ENCODE results near the gene NOPCHAP1. TPM values are rescaled to one million over a fixed set of nuclear protein-coding genes. Genes with fewer than 3 reads are reported as not detected.

Gene NOPCHAP1
- total and polyA plus RNA-seq, 8 donors, result 9.3 to 17.1 (median 14.4) TPM

DNA sequence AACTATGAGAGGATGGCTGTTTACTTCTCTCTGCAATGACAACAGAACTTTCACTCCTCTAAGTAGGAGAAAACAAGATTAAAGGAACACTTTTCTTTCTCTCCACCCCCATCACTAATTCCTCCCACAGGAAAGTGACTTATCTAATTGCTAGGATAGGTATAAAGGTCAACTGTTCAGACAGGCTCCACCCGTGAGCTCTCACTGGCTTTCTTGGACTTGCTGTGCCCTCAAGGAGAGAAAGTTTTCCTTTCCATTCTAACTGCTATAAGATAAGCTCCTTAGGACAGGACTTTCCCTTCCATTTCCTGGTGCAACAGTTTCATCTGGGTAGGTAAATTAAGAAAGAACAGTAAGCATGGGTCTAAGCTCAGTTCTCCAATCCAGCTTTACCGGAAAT lies 32.8 kb upstream of the NOPCHAP1 start:
- intact Hi-C loops (cut with DNase I), result no loop called here
- TF ChIP-seq, protein P1, sequence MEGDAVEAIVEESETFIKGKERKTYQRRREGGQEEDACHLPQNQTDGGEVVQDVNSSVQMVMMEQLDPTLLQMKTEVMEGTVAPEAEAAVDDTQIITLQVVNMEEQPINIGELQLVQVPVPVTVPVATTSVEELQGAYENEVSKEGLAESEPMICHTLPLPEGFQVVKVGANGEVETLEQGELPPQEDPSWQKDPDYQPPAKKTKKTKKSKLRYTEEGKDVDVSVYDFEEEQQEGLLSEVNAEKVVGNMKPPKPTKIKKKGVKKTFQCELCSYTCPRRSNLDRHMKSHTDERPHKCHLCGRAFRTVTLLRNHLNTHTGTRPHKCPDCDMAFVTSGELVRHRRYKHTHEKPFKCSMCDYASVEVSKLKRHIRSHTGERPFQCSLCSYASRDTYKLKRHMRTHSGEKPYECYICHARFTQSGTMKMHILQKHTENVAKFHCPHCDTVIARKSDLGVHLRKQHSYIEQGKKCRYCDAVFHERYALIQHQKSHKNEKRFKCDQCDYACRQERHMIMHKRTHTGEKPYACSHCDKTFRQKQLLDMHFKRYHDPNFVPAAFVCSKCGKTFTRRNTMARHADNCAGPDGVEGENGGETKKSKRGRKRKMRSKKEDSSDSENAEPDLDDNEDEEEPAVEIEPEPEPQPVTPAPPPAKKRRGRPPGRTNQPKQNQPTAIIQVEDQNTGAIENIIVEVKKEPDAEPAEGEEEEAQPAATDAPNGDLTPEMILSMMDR (IDR thresholded peaks at IDR 0.05), result no peak
- peaks cover 3 to 11% of the 10 kb centered on the region in 2 donors for H3K4me1 ChIP-seq
- H3K36me3 ChIP-seq, result no peaks in the 10 kb centered on the region
- peaks cover 0 to 23% of the 10 kb centered on the region in 2 donors for H3K27me3 ChIP-seq
- H3K27ac ChIP-seq, result peak overlapping the region; percentile 33 to 53
- ATAC-seq (peak; percentile 55), DNase-seq (no peak)
- no peaks in the 10 kb centered on the region for H3K9me3 ChIP-seq
- no peak overlapping the region for H3K4me3 ChIP-seq

DNA sequence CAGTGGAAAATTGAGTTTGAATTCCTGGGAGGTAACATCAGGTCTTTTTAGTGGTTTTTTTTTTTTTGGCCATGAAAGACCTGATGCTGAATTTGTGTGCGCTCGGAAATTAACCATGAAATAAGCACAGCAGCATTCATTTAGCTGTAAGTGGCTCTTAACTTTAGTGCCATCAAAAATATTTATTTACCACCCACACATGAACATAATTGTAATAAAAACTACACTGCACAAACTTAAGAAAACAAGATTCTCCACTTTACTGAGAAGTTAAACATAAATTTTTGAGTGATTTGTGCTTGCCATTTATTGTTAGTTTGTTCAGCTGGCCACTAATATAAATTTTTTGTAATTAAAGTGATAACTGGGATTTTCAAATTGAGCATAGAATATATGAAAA lies 30.4 kb upstream of the NOPCHAP1 start:
- Histone ChIP-seq H3K27me3 (peaks cover 0 to 46% of the 10 kb centered on the region in 2 donors), H3K36me3 (no peaks in the 10 kb centered on the region)
- intact Hi-C loops (cut with DNase I), result no loop called here

DNA sequence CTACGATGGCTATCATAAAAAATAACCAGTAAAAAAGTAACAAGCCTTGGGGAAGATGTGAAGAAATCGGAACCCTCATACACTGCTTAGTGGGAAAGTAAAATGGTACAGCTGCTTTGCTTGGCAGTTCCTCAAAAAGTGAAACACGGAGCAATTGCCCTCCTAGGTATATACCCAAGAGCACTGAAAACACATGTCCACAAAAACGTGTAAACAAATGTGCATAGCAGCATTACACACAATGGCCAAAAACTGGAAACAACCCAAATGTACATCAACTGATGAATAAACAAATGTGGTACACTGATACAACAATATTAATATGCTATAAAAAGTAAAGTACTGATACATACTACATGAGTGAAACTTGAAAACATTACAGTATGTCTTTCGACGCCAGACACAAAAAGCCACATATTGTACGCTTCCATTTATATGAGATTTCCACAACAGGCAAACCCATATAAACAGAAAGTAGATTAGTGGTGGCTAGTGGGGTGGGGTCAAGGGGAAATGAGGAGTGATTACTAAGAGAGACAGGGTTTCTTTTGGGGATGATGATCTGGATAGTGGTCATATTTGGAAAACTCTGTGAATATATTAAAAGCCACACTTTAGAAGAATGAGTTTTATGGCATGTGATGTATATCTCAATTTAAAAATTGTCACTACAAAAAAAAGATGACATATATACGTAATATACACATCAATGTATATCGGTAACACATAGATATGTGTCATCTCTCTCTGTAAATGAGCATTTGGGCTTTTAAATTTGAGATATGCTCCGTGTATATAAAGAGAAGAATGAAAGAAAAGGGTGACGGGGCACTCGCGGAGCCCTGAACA lies 29.0 kb upstream of the NOPCHAP1 start:
- TF ChIP-seq, protein P1 (IDR thresholded peaks at IDR 0.05), result no peak
- H3K4me3 ChIP-seq, result peak overlapping the region; percentile 64 to 67
- ATAC-seq, result no peak
- H3K27ac ChIP-seq, result peak overlapping the region; percentile 80 to 87
- no peaks in the 10 kb centered on the region for H3K9me3 ChIP-seq
- peaks cover 17 to 24% of the 10 kb centered on the region in 2 donors for H3K4me1 ChIP-seq
- no peak for DNase-seq
- H3K36me3 ChIP-seq, result no peaks in the 10 kb centered on the region
- H3K27me3 ChIP-seq, result peaks cover 0 to 51% of the 10 kb centered on the region in 2 donors
- intact Hi-C loops (cut with DNase I), result no loop called here

More for the DNA sequence above, 30.4 kb upstream of the NOPCHAP1 start:
- TF ChIP-seq, protein P1 (IDR thresholded peaks at IDR 0.05), result no peak
- Histone ChIP-seq H3K9me3 (no peaks in the 10 kb centered on the region), H3K4me1 (peaks cover 17 to 24% of the 10 kb centered on the region in 2 donors), H3K4me3 (no peak overlapping the region), H3K27ac (no peak overlapping the region)
- DNase-seq (no peak), ATAC-seq (no peak)

DNA sequence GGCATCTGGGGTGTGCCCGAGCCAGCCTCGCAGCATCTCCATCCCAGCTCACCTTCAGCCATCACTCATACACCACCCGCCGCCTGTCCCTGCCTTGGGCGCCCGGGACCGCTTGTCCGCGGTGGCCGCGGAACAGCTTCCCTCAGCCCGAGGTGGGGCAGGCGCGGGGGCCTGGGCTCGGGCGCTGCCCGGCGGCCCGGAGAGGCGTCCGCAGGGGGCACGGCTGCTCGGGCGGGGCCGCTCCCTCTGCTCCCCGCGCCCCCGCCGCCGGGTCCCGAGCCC lies 28.5 kb upstream of the NOPCHAP1 start:
- Histone ChIP-seq H3K27ac (peak overlapping the region; percentile 80 to 87), H3K36me3 (no peaks in the 10 kb centered on the region), H3K4me1 (peaks cover 17 to 24% of the 10 kb centered on the region in 2 donors), H3K9me3 (no peaks in the 10 kb centered on the region), H3K27me3 (peaks cover 0 to 54% of the 10 kb centered on the region in 2 donors), H3K4me3 (peak overlapping the region; percentile 64 to 67)
- intact Hi-C loops (cut with DNase I), result no loop called here
- ATAC-seq (peak; percentile 20), DNase-seq (no peak)
- TF ChIP-seq, protein P1 (IDR thresholded peaks at IDR 0.05), result no peak

DNA sequence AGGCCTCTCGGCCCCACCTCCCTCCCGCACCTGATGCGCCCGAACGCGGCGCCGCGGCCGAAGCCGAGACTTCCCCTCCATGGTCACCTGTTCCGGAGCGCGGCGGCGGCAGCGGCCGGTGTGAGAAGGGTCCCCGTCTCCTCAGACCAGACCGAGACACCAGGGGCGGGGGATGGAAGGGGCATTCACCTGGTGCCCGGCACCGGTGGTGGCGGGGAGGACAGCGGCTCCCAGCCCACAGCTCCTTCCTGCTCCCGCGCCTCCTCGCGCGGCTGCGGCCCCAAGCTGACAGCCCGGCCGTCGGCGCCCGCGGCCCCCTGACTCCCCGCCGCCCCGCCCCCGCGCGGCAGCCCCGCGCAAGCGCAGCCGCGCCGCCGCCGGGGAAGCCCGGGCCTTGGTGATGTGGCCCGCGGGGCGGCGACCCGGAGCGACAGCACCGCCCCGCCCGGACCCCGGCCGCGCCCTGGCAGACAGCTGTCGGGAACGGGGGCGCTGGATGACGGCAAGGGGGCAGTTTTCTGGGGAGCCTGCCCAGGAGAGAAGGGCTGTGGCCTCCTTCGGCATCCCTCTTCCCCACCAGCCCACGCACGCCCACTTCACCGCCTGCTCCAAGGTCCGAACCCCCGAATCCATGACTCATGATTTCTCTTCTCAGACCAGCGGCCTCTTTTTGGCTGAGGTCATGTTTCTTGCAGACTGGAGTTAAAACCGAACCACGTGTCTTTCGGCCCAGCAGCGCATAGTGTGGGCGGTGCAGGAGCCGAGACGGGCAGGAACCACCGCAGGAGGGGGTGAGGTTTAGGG lies 27.9 kb upstream of the NOPCHAP1 start, which contains the start of gene SLC41A2:
SLC41A2 (minus strand) TSS at position 290 of the 804 bp plus-strand sequence. CDS start 29,763 bp downstream, outside the sequence.
- peak within 1 kb of the TSS; percentile 64 to 67 for H3K4me3 ChIP-seq
- peak; percentile 91 for ATAC-seq
- peak; percentile 46 to 93 (median 74) for DNase-seq
- intact Hi-C loops (cut with DNase I), result no loop called here
- H3K9me3 ChIP-seq, result no peaks in the 10 kb centered on the region
- TF ChIP-seq, protein P1 (IDR thresholded peaks at IDR 0.05), result peak in 1 of 2 donors; percentile 14
- H3K36me3 ChIP-seq, result no peaks in the 10 kb centered on the region
- peaks cover 0 to 60% of the 10 kb centered on the region in 2 donors for H3K27me3 ChIP-seq
- H3K27ac ChIP-seq, result peak within 1 kb of the TSS; percentile 80 to 87
- peaks cover 17 to 24% of the 10 kb centered on the region in 2 donors for H3K4me1 ChIP-seq
